PC-3 (cell line): ENCODE results near the gene AP3S2. TPM values are rescaled to one million over a fixed set of nuclear protein-coding genes. Genes with fewer than 3 reads are reported as not detected.
A peak's percentile ranks its signal among the peaks of the same experiment; 100 is the strongest.
"Not testable (repeated sequence)": the region's sequence is repeated elsewhere in the genome, so short reads cannot be mapped to it uniquely, and the experiment has no call there.

Experiments used
- ATAC-seq: fragments of 200-7000 bp; cut with Tn5 transposase; 2 replicates; pipeline ENCODE4 v1.9.1; 2020; ENCODE audit warnings: mild to moderate bottlenecking, moderate library complexity
- BruUV-seq: library from RNA; stranded (reverse); fragments of 400-500 nt; replicated peaks from 2 replicates; lab custom pipeline; 2021; lab: Mats Ljungman, UMichigan
- CTCF ChIA-PET: fragments of 300-600 bp; sonication (Branson Sonifier 250); formaldehyde crosslinking; loops from one replicate; lab custom pipeline; 2022; ENCODE audit warnings: antibody characterized with exemption; lab: Charles Lee
- POLR2A ChIA-PET: fragments of 300-600 bp; sonication (Branson Sonifier 250); formaldehyde crosslinking; loops from one replicate; lab custom pipeline; 2022; ENCODE audit warnings: antibody characterized with exemption; ENCODE audit not compliant: unreplicated experiment; lab: Charles Lee
- DNase-seq: peaks from one replicate; pipeline ENCODE4 v3.0.0-alpha.2; 2015
- H2AFZ ChIP-seq: fragments of 300-600 bp; sonication (generic); 2 replicates; pipeline ENCODE4 v1.6.0; 2016; ENCODE audit warnings: antibody characterized with exemption, low read length
- H3F3A ChIP-seq: fragments of 300-600 bp; sonication (generic); one replicate; pipeline ENCODE4 v1.6.0; 2017; ENCODE audit warnings: antibody characterized with exemption, low read length, control low read depth, mild to moderate bottlenecking; ENCODE audit not compliant: unreplicated experiment
- H3K27ac ChIP-seq: fragments of 300-600 bp; sonication (generic); 2 replicates; pipeline ENCODE4 v1.5.1; 2016; ENCODE audit warnings: mild to moderate bottlenecking, low read length
- H3K27me3 ChIP-seq: fragments of 300-600 bp; sonication (generic); 2 replicates; pipeline ENCODE4 v1.6.1; 2016; ENCODE audit warnings: low read length, mixed read lengths
- H3K36me3 ChIP-seq: fragments of 300-600 bp; sonication (generic); 2 replicates; pipeline ENCODE4 v1.6.1; 2016; ENCODE audit warnings: low read depth, mixed run types, low read length, mixed read lengths
- H3K4me1 ChIP-seq: fragments of 300-600 bp; sonication (generic); 2 replicates; pipeline ENCODE4 v1.5.1; 2016; ENCODE audit warnings: low read length; ENCODE audit not compliant: insufficient read depth
- H3K4me2 ChIP-seq: fragments of 300-600 bp; sonication (generic); 2 replicates; pipeline ENCODE4 v1.6.0; 2016; ENCODE audit warnings: low read length
- H3K4me3 ChIP-seq: fragments of 300-600 bp; sonication (generic); 2 replicates; pipeline ENCODE4 v1.5.1; 2016; ENCODE audit warnings: mild to moderate bottlenecking, low read length, mixed read lengths
- H3K79me2 ChIP-seq: fragments of 300-600 bp; sonication (generic); 2 replicates; pipeline ENCODE4 v1.6.1; 2017; ENCODE audit warnings: low read length, mixed read lengths
- H3K9ac ChIP-seq: fragments of 300-600 bp; sonication (generic); 2 replicates; pipeline ENCODE4 v1.6.0; 2016; ENCODE audit warnings: mild to moderate bottlenecking, low read length
- H3K9me2 ChIP-seq: fragments of 300-600 bp; sonication (generic); replicated peaks from 2 replicates; pipeline ENCODE4 v1.6.1; 2016; ENCODE audit warnings: mixed run types, low read length, mixed read lengths
- H3K9me3 ChIP-seq: fragments of 300-600 bp; sonication (generic); 2 replicates; pipeline ENCODE4 v1.6.1; 2016; ENCODE audit warnings: low read length, mixed read lengths
- H4K20me1 ChIP-seq: fragments of 300-600 bp; sonication (generic); 2 replicates; pipeline ENCODE4 v1.6.1; 2016; ENCODE audit warnings: low read length, mixed read lengths
- CTCF ChIP-seq: fragments of 300-600 bp; sonication (generic); conservative IDR thresholded peaks from 2 replicates; pipeline ENCODE4 v1.5.1; 2017; ENCODE audit warnings: antibody characterized with exemption, low read depth, mild to moderate bottlenecking, low read length
- EZH2 ChIP-seq: fragments of 300-600 bp; sonication (generic); IDR thresholded peaks from one replicate; pipeline ENCODE4 v1.6.1; 2017; ENCODE audit warnings: antibody characterized with exemption, mild to moderate bottlenecking, low read length; ENCODE audit not compliant: unreplicated experiment
- EZH2phosphoT487 ChIP-seq: fragments of 300-600 bp; sonication (generic); IDR thresholded peaks from 2 replicates; pipeline ENCODE4 v1.6.1; 2018; ENCODE audit warnings: mild to moderate bottlenecking, antibody characterized with exemption, low read length, borderline replicate concordance
- intact Hi-C: fragments of 100-400 bp; cut with micrococcal nuclease; formaldehyde crosslinking; loops from 2 replicates; pipeline ENCODE4 v1.9.0; 2023
- total RNA-seq: library from RNA; depleted of rRNA; stranded (reverse); fragments of >200 nt; gene quantifications from 2 replicates; pipeline ENCODE4 v1.2.3, GENCODE V29; 2014

The AP3S2 gene
- total RNA-seq, 1 experiment from 2014 or later = 18.8 TPM

- no peaks in the 10 kb centered on the region for H4K20me1 ChIP-seq
- peak overlapping the region; percentile 52 for H3K27ac ChIP-seq
- no peaks in the 10 kb centered on the region for H3K9me2 ChIP-seq
- intact Hi-C loops = loop anchor here (1.0 kb wide), 2 partner anchors 115 to 135 kb away; no protein-coding TSS in a partner anchor
- no peaks in the 10 kb centered on the region for H3K27me3 ChIP-seq
- H3K4me1 ChIP-seq = peaks cover 8% of the 10 kb centered on the region; the same call in 1 of the 2 replicates
- TF ChIP-seq CTCF = peak; percentile 95
- TF ChIP-seq EZH2 = no peak
- no peaks in the 10 kb centered on the region for H3K9me3 ChIP-seq
- ChIA-PET POLR2A (interaction anchor here (0.5 to 0.8 kb wide), 3 partner anchors 23 to 114 kb away, joined by 3 to 5 read pairs (median 3); no protein-coding TSS in a partner anchor), CTCF (interaction anchor here (0.5 to 1.2 kb wide), 9 partner anchors 19 to 197 kb away, joined by 3 to 34 read pairs (median 6); partner anchors contain the start of gene AP3S2)
- H3K4me3 ChIP-seq = no peak overlapping the region
- peaks cover 42% of the 10 kb centered on the region for H3K36me3 ChIP-seq
- peak overlapping the region; percentile 15; the same call in 1 of the 2 replicates for H3K9ac ChIP-seq
- H3K79me2 ChIP-seq = no peaks in the 10 kb centered on the region
- H3K4me2 ChIP-seq = no peak overlapping the region
- H2AFZ ChIP-seq = no peak overlapping the region
- BruUV-seq = no TSS peak
- peak; percentile 82 for DNase-seq
- peak; percentile 93 for ATAC-seq
- peaks cover 4% of the 10 kb centered on the region for H3F3A ChIP-seq
Observed at GRCh38 chr15:89874926-89875564, 18.7 kb downstream of the AP3S2 start.

- Histone ChIP-seq H3K4me3 (no peak overlapping the region), H3K9ac (0 out of 2 replicates have a peak overlapping the region, but pooled peaks have one; percentile 21), H4K20me1 (no peaks in the 10 kb centered on the region), H3K27ac (peak overlapping the region; percentile 46), H3K4me2 (no peak overlapping the region), H2AFZ (no peak overlapping the region), H3K9me3 (no peaks in the 10 kb centered on the region), H3F3A (peaks cover 4% of the 10 kb centered on the region), H3K36me3 (peaks cover 36% of the 10 kb centered on the region), H3K9me2 (no peaks in the 10 kb centered on the region), H3K4me1 (peaks cover 8% of the 10 kb centered on the region; the same call in 1 of the 2 replicates), H3K79me2 (no peaks in the 10 kb centered on the region), H3K27me3 (no peaks in the 10 kb centered on the region)
- POLR2A ChIA-PET = no interaction called here
- CTCF ChIA-PET = no interaction called here
- ATAC-seq (no peak), DNase-seq (peak; percentile 11)
- BruUV-seq = TSS peak; percentile 12
- intact Hi-C loops = no loop called here
- no peak for TF ChIP-seq CTCF
- TF ChIP-seq EZH2 = no peak
- TF ChIP-seq EZH2phosphoT487 = no peak
Observed at GRCh38 chr15:89870688-89871288, 23.0 kb downstream of the AP3S2 start.

GRCh38 chr15:89870006-89870405 lies 23.8 kb downstream of the AP3S2 start:
- H3K27ac ChIP-seq = no peak overlapping the region
- TF ChIP-seq EZH2 = no peak
- no peak for TF ChIP-seq CTCF
- no peak for TF ChIP-seq EZH2phosphoT487
- ATAC-seq (no peak), DNase-seq (no peak)
- no peaks in the 10 kb centered on the region for H3K27me3 ChIP-seq
- peaks cover 3% of the 10 kb centered on the region; the same call in 1 of the 2 replicates for H3K4me1 ChIP-seq
- intact Hi-C loops = no loop called here
- BruUV-seq = no TSS peak
- H3F3A ChIP-seq = peaks cover 4% of the 10 kb centered on the region
- ChIA-PET CTCF (interaction anchor here (0.6 kb wide), 1 partner anchor 97 kb away, joined by 7 read pairs; no protein-coding TSS in a partner anchor), POLR2A (no interaction called here)
- H3K9ac ChIP-seq = no peak overlapping the region
- H2AFZ ChIP-seq = no peak overlapping the region
- H3K36me3 ChIP-seq = peaks cover 33% of the 10 kb centered on the region
- no peak overlapping the region for H3K4me2 ChIP-seq
- no peaks in the 10 kb centered on the region for H3K79me2 ChIP-seq
- H3K9me2 ChIP-seq = no peaks in the 10 kb centered on the region
- no peaks in the 10 kb centered on the region for H3K9me3 ChIP-seq
- H3K4me3 ChIP-seq = no peak overlapping the region
- no peaks in the 10 kb centered on the region for H4K20me1 ChIP-seq

GRCh38 chr15:89869490-89869889 lies 24.3 kb downstream of the AP3S2 start:
- H3K4me2 ChIP-seq, POLR2A ChIA-PET, H3K9me2 ChIP-seq, H3F3A ChIP-seq, H3K27me3 ChIP-seq, H3K4me3 ChIP-seq, H3K9ac ChIP-seq, H3K4me1 ChIP-seq, H4K20me1 ChIP-seq, H3K27ac ChIP-seq, H3K79me2 ChIP-seq, ATAC-seq, H3K9me3 ChIP-seq, DNase-seq, H2AFZ ChIP-seq, intact Hi-C loops, BruUV-seq: not testable (repeated sequence)
- H3K36me3 ChIP-seq = peaks cover 33% of the 10 kb centered on the region
- CTCF ChIA-PET = interaction anchor here (0.6 kb wide), 1 partner anchor 96 kb away, joined by 7 read pairs; no protein-coding TSS in a partner anchor
